ENCODE data around the gene GATC. TPM values are rescaled to one million over a fixed set of nuclear protein-coding genes. Genes with fewer than 3 reads are reported as not detected.

GATC gene
- total and polyA plus RNA-seq, 3 donors from 2014 or later = 10.8 to 20.9 (median 17.5) TPM

DNA sequence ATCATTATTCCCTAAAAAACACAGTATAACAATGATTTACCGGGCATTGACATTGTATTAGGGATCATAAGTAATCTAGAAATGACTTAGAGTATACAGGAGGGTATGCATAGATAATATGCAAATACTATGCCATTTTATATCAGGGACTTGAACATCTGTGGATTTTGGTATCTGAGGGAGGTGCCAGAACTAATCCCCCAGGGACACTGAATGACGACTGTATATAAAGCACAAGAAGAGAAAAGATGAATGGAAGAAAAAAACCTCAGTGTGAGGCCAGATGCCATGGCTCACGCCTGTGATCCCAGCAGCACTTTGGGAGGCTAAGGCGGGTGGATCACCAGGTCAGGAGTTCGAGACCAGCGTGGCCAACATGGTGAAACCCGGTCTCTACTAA is 33.8 kb upstream of the GATC start:
- intact Hi-C loops (cut with DNase I; ENCODE audit: low total_unique reads) = no loop called here
- Histone ChIP-seq H3K27ac (no peak overlapping the region), H3K27me3 (no peaks in the 10 kb centered on the region), H3K4me1 (no peaks in the 10 kb centered on the region), H3K9me3 (no peaks in the 10 kb centered on the region), H3K4me3 (no peak overlapping the region), H3K36me3 (ENCODE audit: low read depth, missing control alignments) (no peaks in the 10 kb centered on the region)
- DNase-seq = no peak
- no peak for TF ChIP-seq POLR2A (IDR thresholded peaks at IDR 0.05)
- TF ChIP-seq, protein P1, sequence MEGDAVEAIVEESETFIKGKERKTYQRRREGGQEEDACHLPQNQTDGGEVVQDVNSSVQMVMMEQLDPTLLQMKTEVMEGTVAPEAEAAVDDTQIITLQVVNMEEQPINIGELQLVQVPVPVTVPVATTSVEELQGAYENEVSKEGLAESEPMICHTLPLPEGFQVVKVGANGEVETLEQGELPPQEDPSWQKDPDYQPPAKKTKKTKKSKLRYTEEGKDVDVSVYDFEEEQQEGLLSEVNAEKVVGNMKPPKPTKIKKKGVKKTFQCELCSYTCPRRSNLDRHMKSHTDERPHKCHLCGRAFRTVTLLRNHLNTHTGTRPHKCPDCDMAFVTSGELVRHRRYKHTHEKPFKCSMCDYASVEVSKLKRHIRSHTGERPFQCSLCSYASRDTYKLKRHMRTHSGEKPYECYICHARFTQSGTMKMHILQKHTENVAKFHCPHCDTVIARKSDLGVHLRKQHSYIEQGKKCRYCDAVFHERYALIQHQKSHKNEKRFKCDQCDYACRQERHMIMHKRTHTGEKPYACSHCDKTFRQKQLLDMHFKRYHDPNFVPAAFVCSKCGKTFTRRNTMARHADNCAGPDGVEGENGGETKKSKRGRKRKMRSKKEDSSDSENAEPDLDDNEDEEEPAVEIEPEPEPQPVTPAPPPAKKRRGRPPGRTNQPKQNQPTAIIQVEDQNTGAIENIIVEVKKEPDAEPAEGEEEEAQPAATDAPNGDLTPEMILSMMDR (IDR thresholded peaks at IDR 0.05) = no peak
- WGBS, 2 donors = 81 to 82% methylated on average over 7 of the region's 7 CpGs

- no peaks in the 10 kb centered on the region for H3K36me3 ChIP-seq (ENCODE audit: low read depth, missing control alignments)
- H3K4me1 ChIP-seq = no peaks in the 10 kb centered on the region
- no peaks in the 10 kb centered on the region for H3K9me3 ChIP-seq
- 41 to 52% methylated on average over 7 to 13 of the region's 13 CpGs for WGBS, 2 donors
- no peak overlapping the region for H3K27ac ChIP-seq
- no peak overlapping the region for H3K4me3 ChIP-seq
- DNase-seq = no peak
- no peaks in the 10 kb centered on the region for H3K27me3 ChIP-seq
- intact Hi-C loops (cut with DNase I; ENCODE audit: low total_unique reads) = no loop called here
- no peak for TF ChIP-seq POLR2A (IDR thresholded peaks at IDR 0.05)
- TF ChIP-seq, protein P1 (IDR thresholded peaks at IDR 0.05) = no peak
These were observed 32.1 kb upstream of the GATC start for GRCh38 chr12:120413901-120414695.

- Histone ChIP-seq H3K4me3 (no peak overlapping the region), H3K27ac (no peak overlapping the region), H3K27me3 (no peaks in the 10 kb centered on the region), H3K36me3 (ENCODE audit: low read depth, missing control alignments) (no peaks in the 10 kb centered on the region), H3K9me3 (no peaks in the 10 kb centered on the region), H3K4me1 (no peaks in the 10 kb centered on the region)
- intact Hi-C loops (cut with DNase I; ENCODE audit: low total_unique reads) = no loop called here
- WGBS, 2 donors = 79 to 86% methylated on average over 7 of the region's 7 CpGs
- TF ChIP-seq, protein P1 (IDR thresholded peaks at IDR 0.05) = no peak
- no peak for TF ChIP-seq POLR2A (IDR thresholded peaks at IDR 0.05)
- no peak for DNase-seq
These were observed 29.6 kb upstream of the GATC start for GRCh38 chr12:120416490-120417216.

- intact Hi-C loops (cut with DNase I; ENCODE audit: low total_unique reads) = no loop called here
- 91 to 94% methylated on average over 4 of the region's 4 CpGs for WGBS, 2 donors
These were observed 28.2 kb upstream of the GATC start for GRCh38 chr12:120417917-120418580.

More at GRCh38 chr12:120417917-120418580, 28.2 kb upstream of the GATC start:
- no peak for TF ChIP-seq POLR2A (IDR thresholded peaks at IDR 0.05)
- TF ChIP-seq, protein P1 (IDR thresholded peaks at IDR 0.05) = no peak
- DNase-seq = no peak
- Histone ChIP-seq H3K4me3 (no peak overlapping the region), H3K27ac (no peak overlapping the region), H3K36me3 (ENCODE audit: low read depth, missing control alignments) (no peaks in the 10 kb centered on the region), H3K27me3 (no peaks in the 10 kb centered on the region), H3K4me1 (no peaks in the 10 kb centered on the region), H3K9me3 (no peaks in the 10 kb centered on the region)
